CD4-positive, alpha-beta T cell (primary cell): ENCODE measurements around the gene SMYD3. TPM values are rescaled to one million over a fixed set of nuclear protein-coding genes. Genes with fewer than 3 reads are reported as not detected.

Experiments
- ATAC-seq: fragments of 200-7000 bp; cut with Tn5 transposase; one replicate; pipeline ENCODE4 v1.10.0; 2022; ENCODE audit warnings: mild to moderate bottlenecking; ENCODE audit not compliant: poor library complexity
- CTCF ChIA-PET: fragments of 350-600 bp; sonication (Branson Sonifier 250); formaldehyde crosslinking; loops from one replicate; lab custom pipeline; 2021; ENCODE audit warnings: antibody characterized with exemption, inconsistent platforms; lab: Charles Lee
- POLR2A ChIA-PET: fragments of 350-600 bp; sonication (Branson Sonifier 250); formaldehyde crosslinking; loops from one replicate; lab custom pipeline; 2021; ENCODE audit warnings: antibody characterized with exemption, inconsistent platforms; lab: Charles Lee
- DNase-seq, 14 experiments: peaks; one replicate each; pipeline ENCODE4 v3.0.0-alpha.2; 2013 to 2020; ENCODE audit warnings: mixed read lengths in 2 of 14
- H3K27ac ChIP-seq, 2 donors: one replicate each; pipeline versions ENCODE4 v1.5.1 to v1.7.0; 2013; ENCODE audit warnings: low read length in 2 of 2, low read depth in 1 of 2, mild to moderate bottlenecking in 1 of 2
- H3K27me3 ChIP-seq, 2 experiments: 1 replicate in 1 of 2; 2 replicates in 1 of 2; pipeline versions ENCODE4 v1.6.1 to v1.7.0; 2013; ENCODE audit warnings: low read length in 2 of 2, control low read depth in 1 of 2, mild to moderate bottlenecking in 1 of 2, moderate library complexity in 1 of 2; ENCODE audit not compliant: insufficient read depth in 2 of 2, control insufficient read depth in 1 of 2
- H3K36me3 ChIP-seq: one replicate; pipeline ENCODE4 v1.6.1; 2013; ENCODE audit warnings: low read length, control low read depth; ENCODE audit not compliant: insufficient read depth
- H3K4me1 ChIP-seq: one replicate; pipeline ENCODE4 v1.6.1; 2013; ENCODE audit warnings: low read length, control low read depth; ENCODE audit not compliant: insufficient read depth
- H3K4me3 ChIP-seq: one replicate; pipeline ENCODE4 v1.5.1; 2013; ENCODE audit warnings: mild to moderate bottlenecking, low read length, moderate library complexity
- H3K9me3 ChIP-seq, 2 experiments: 1 replicate in 1 of 2; 2 replicates in 1 of 2; pipeline versions ENCODE4 v1.6.1 to v1.7.0; 2013; ENCODE audit warnings: low read length in 2 of 2, mild to moderate bottlenecking in 2 of 2, control low read depth in 1 of 2, moderate library complexity in 1 of 2; ENCODE audit not compliant: control insufficient read depth in 1 of 2, insufficient read depth in 1 of 2
- H3K27ac Mint-ChIP-seq: one replicate; pipeline ENCODE4 v1.8.0; 2020; ENCODE audit warnings: mixed read lengths
- H3K27me3 Mint-ChIP-seq: one replicate; pipeline ENCODE4 v1.8.0; 2021; ENCODE audit warnings: mixed read lengths
- H3K36me3 Mint-ChIP-seq: one replicate; pipeline ENCODE4 v1.8.0; 2021; ENCODE audit warnings: low read depth, mixed read lengths
- H3K4me1 Mint-ChIP-seq: one replicate; pipeline ENCODE4 v1.8.0; 2021; ENCODE audit warnings: low read depth, mixed read lengths
- H3K4me3 Mint-ChIP-seq: one replicate; pipeline ENCODE4 v1.8.0; 2020; ENCODE audit warnings: mild to moderate bottlenecking, mixed read lengths
- H3K9me3 Mint-ChIP-seq: one replicate; pipeline ENCODE4 v1.8.0; 2020; ENCODE audit warnings: mixed read lengths
- CTCF ChIP-seq: fragments of 200-600 bp; IDR thresholded peaks from one replicate; pipeline ENCODE4 v1.8.0; 2022; ENCODE audit warnings: antibody characterized with exemption, mild to moderate bottlenecking
- intact Hi-C, 2 experiments: fragments of 100-400 bp; cut with DNase I in 1 of 2; cut with micrococcal nuclease in 1 of 2; formaldehyde crosslinking; loops; one replicate each; pipeline versions ENCODE4 v1.15.1 to v1.9.0; 2023 to 2025; cut with DNase I, micrococcal nuclease
- total RNA-seq, 174 experiments: library from RNA in 2 of 174; stranded (reverse) in 2 of 174; gene quantifications; one replicate each; pipeline ENCODE4 v1.2.3 and lab custom pipeline; 2021 to 2026

Gene SMYD3
- total RNA-seq, 2 experiments from 2014 or later: 18.8 to 19.6 TPM

DNA sequence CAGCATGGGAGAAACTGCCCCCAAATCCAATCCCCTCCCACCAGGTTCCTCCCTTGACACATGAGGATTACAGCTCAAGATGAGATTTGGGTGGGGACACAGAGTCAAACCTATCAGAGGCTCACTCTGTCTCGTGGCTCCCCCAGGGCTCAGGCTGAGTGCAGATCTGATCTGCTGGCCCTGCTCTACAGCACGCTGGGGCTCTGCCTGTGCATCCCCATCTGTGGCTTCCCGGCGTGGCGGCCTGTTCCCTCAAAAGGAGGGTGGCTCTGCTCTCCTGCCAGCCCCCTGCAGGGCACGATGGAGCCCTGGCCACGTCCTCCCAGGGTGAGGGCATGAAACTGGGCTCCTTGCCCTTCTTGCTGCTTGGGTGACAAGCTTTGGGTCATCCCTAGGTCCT, 19.8 kb upstream of the SMYD3 start:
- DNase-seq (no peak), ATAC-seq (no peak)
- no peaks in the 10 kb centered on the region for H3K27me3 ChIP-seq
- TF ChIP-seq CTCF: no peak
- Mint-ChIP-seq H3K4me1 (no peaks in the 10 kb centered on the region), H3K27me3 (no peaks in the 10 kb centered on the region), H3K9me3 (peaks cover 6% of the 10 kb centered on the region), H3K4me3 (no peak overlapping the region), H3K27ac (no peak overlapping the region), H3K36me3 (peaks cover 4% of the 10 kb centered on the region)
- intact Hi-C loops: no loop called here
- CTCF ChIA-PET: no interaction called here
- H3K4me1 ChIP-seq: peaks cover 9% of the 10 kb centered on the region
- H3K27ac ChIP-seq: no peak overlapping the region
- no peak overlapping the region for H3K4me3 ChIP-seq
- no peaks in the 10 kb centered on the region for H3K36me3 ChIP-seq
- POLR2A ChIA-PET: no interaction called here
- peaks cover 10 to 21% of the 10 kb centered on the region in 2 experiments for H3K9me3 ChIP-seq

DNA sequence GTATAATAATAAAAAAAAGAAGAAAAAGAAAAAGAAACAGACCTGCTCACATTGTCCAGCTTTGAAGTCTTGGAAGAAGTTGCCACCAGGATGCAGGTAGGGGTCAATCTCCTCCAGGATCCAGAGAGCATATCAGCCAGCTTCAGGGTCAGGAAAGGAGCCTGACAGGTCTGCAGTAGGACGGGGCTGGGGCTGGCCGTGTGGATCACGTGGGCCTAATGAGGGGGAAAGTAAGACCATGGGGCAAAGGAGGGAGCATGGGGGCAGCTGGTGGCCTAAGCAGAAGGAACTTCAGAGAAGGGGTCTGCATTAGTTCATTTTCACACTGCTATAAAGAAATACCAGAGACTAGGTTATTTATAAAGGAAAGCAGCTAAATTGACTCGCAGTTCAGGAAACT, 19.3 kb upstream of the SMYD3 start:
- Histone ChIP-seq H3K27ac (no peak overlapping the region), H3K27me3 (no peaks in the 10 kb centered on the region), H3K4me3 (no peak overlapping the region), H3K4me1 (peaks cover 9% of the 10 kb centered on the region), H3K9me3 (peaks cover 10 to 21% of the 10 kb centered on the region in 2 experiments), H3K36me3 (no peaks in the 10 kb centered on the region)
- H3K9me3 Mint-ChIP-seq: peaks cover 5% of the 10 kb centered on the region
- POLR2A ChIA-PET: no interaction called here
- H3K4me3 Mint-ChIP-seq: no peak overlapping the region
- no peak for TF ChIP-seq CTCF
- no peak for ATAC-seq
- intact Hi-C loops: no loop called here
- no peaks in the 10 kb centered on the region for H3K4me1 Mint-ChIP-seq
- H3K27ac Mint-ChIP-seq: no peak overlapping the region
- no peaks in the 10 kb centered on the region for H3K27me3 Mint-ChIP-seq
- no peak for DNase-seq
- CTCF ChIA-PET: no interaction called here
- H3K36me3 Mint-ChIP-seq: peaks cover 4% of the 10 kb centered on the region

GRCh38 chr1:246519514-246519913, 12.4 kb upstream of the SMYD3 start:
- no peaks in the 10 kb centered on the region for H3K4me1 Mint-ChIP-seq
- no peak overlapping the region for H3K27ac Mint-ChIP-seq
- CTCF ChIA-PET: no interaction called here
- H3K9me3 Mint-ChIP-seq: no peaks in the 10 kb centered on the region
- intact Hi-C loops: no loop called here
- no peaks in the 10 kb centered on the region for H3K27me3 Mint-ChIP-seq
- H3K9me3 ChIP-seq: peaks cover 24 to 54% of the 10 kb centered on the region in 2 experiments
- H3K4me3 Mint-ChIP-seq: no peak overlapping the region
- no peaks in the 10 kb centered on the region for H3K27me3 ChIP-seq
- no peaks in the 10 kb centered on the region for H3K36me3 Mint-ChIP-seq
- H3K36me3 ChIP-seq: no peaks in the 10 kb centered on the region
- no peaks in the 10 kb centered on the region for H3K4me1 ChIP-seq
- no peak overlapping the region for H3K4me3 ChIP-seq
- ATAC-seq (no peak), DNase-seq (no peak)
- no peak overlapping the region for H3K27ac ChIP-seq
- no peak for TF ChIP-seq CTCF
- POLR2A ChIA-PET: no interaction called here
